DOHH2 (cell line): ENCODE measurements around the gene RBM25.

Experiments used
- H3F3A ChIP-seq: fragments of 200-600 bp; sonication (generic), shearing (Covaris generic); 2 replicates; pipeline ENCODE4 v1.6.0; 2016; ENCODE audit warnings: antibody characterized with exemption, mild to moderate bottlenecking; ENCODE audit not compliant: control insufficient read depth, insufficient read depth
- H3K27ac ChIP-seq: fragments of 200-600 bp; sonication (generic); 2 replicates; pipeline ENCODE4 v1.5.1; 2014; ENCODE audit warnings: low read depth, mild to moderate bottlenecking, low read length, moderate library complexity
- H3K27me3 ChIP-seq: fragments of 200-600 bp; sonication (generic); 2 replicates; pipeline ENCODE4 v1.6.1; 2014; ENCODE audit warnings: mild to moderate bottlenecking, low read length, mixed read lengths; ENCODE audit not compliant: control insufficient read depth
- H3K36me3 ChIP-seq: fragments of 200-600 bp; sonication (generic); 2 replicates; pipeline ENCODE4 v1.6.1; 2014; ENCODE audit warnings: mild to moderate bottlenecking, low read length, moderate library complexity, mixed read lengths; ENCODE audit not compliant: control insufficient read depth
- H3K4me1 ChIP-seq: fragments of 200-600 bp; sonication (generic); 2 replicates; pipeline ENCODE4 v1.6.1; 2014; ENCODE audit warnings: mild to moderate bottlenecking, low read length, mixed read lengths; ENCODE audit not compliant: control insufficient read depth
- H3K4me2 ChIP-seq: fragments of 200-600 bp; sonication (generic); 2 replicates; pipeline ENCODE4 v1.6.0; 2014; ENCODE audit warnings: mild to moderate bottlenecking, low read length, moderate library complexity
- H3K4me3 ChIP-seq: fragments of 200-600 bp; sonication (generic); 2 replicates; pipeline ENCODE4 v1.5.1; 2014; ENCODE audit warnings: mild to moderate bottlenecking, low read length, mixed read lengths
- H3K79me2 ChIP-seq: fragments of 200-600 bp; sonication (generic); 2 replicates; pipeline ENCODE4 v1.6.1; 2014; ENCODE audit warnings: mild to moderate bottlenecking, low read length, mixed read lengths; ENCODE audit not compliant: control insufficient read depth
- H3K9me2 ChIP-seq: fragments of 200-600 bp; sonication (generic); replicated peaks from 2 replicates; pipeline ENCODE4 v1.6.1; 2014; ENCODE audit warnings: mild to moderate bottlenecking, low read length, mixed read lengths; ENCODE audit not compliant: control insufficient read depth
- H3K9me3 ChIP-seq: fragments of 200-600 bp; sonication (generic); 2 replicates; pipeline ENCODE4 v1.6.1; 2014; ENCODE audit warnings: antibody characterized with exemption, low read length, mixed read lengths; ENCODE audit not compliant: control insufficient read depth, insufficient read depth
- H4K20me1 ChIP-seq: fragments of 200-600 bp; sonication (generic); 2 replicates; pipeline ENCODE4 v1.6.0; 2014; ENCODE audit warnings: low read depth, mild to moderate bottlenecking, antibody characterized with exemption, low read length, moderate library complexity; ENCODE audit not compliant: control insufficient read depth, insufficient read depth
- CTCF ChIP-seq: fragments of 200-600 bp; sonication (generic); IDR thresholded peaks from one replicate; pipeline ENCODE4 v1.5.1; 2014; ENCODE audit warnings: antibody characterized with exemption, mild to moderate bottlenecking, low read depth, low read length; ENCODE audit not compliant: poor library complexity, severe bottlenecking
- EZH2phosphoT487 ChIP-seq: fragments of 200-600 bp; sonication (generic); IDR thresholded peaks from 2 replicates; pipeline ENCODE4 v1.6.1; 2017; ENCODE audit warnings: borderline replicate concordance, mild to moderate bottlenecking, antibody characterized with exemption, low read length, moderate library complexity, mixed read lengths

The RBM25 gene

GRCh38 chr14:73153272-73153671, 94.9 kb downstream of the RBM25 start:
- Histone ChIP-seq H3K27ac (no peak overlapping the region), H3K4me1 (no peaks in the 10 kb centered on the region), H3K36me3 (peaks cover 12% of the 10 kb centered on the region), H4K20me1 (no peaks in the 10 kb centered on the region), H3K9me2 (no peaks in the 10 kb centered on the region), H3K9me3 (no peaks in the 10 kb centered on the region), H3F3A (no peaks in the 10 kb centered on the region; the same call in 1 of the 2 replicates), H3K27me3 (no peaks in the 10 kb centered on the region), H3K79me2 (no peaks in the 10 kb centered on the region), H3K4me3 (no peak overlapping the region), H3K4me2 (no peak overlapping the region)
- TF ChIP-seq CTCF (no peak), EZH2phosphoT487 (no peak)

GRCh38 chr14:73162251-73162650, 103.9 kb downstream of the RBM25 start:
- H3K27me3 ChIP-seq: no peaks in the 10 kb centered on the region
- H3K4me1 ChIP-seq: no peaks in the 10 kb centered on the region
- no peaks in the 10 kb centered on the region for H3K9me2 ChIP-seq
- no peaks in the 10 kb centered on the region for H4K20me1 ChIP-seq
- H3K27ac ChIP-seq: no peak overlapping the region
- no peak for TF ChIP-seq EZH2phosphoT487
- no peaks in the 10 kb centered on the region for H3K79me2 ChIP-seq
- H3K4me2 ChIP-seq: no peak overlapping the region
- H3K36me3 ChIP-seq: peaks cover 29% of the 10 kb centered on the region
- no peaks in the 10 kb centered on the region for H3F3A ChIP-seq
- no peaks in the 10 kb centered on the region for H3K9me3 ChIP-seq
- H3K4me3 ChIP-seq: no peak overlapping the region

- Histone ChIP-seq H3K4me1 (no peaks in the 10 kb centered on the region), H3K36me3 (peaks cover 29% of the 10 kb centered on the region), H3K27me3 (no peaks in the 10 kb centered on the region), H3K4me3 (no peak overlapping the region), H3K79me2 (no peaks in the 10 kb centered on the region), H3K4me2 (no peak overlapping the region), H4K20me1 (no peaks in the 10 kb centered on the region), H3K9me2 (no peaks in the 10 kb centered on the region), H3F3A (no peaks in the 10 kb centered on the region), H3K9me3 (no peaks in the 10 kb centered on the region), H3K27ac (no peak overlapping the region)
- TF ChIP-seq CTCF (no peak), EZH2phosphoT487 (no peak)
Observed at GRCh38 chr14:73166399-73166798, 108.1 kb downstream of the RBM25 start.

GRCh38 chr14:73167727-73168126, 109.4 kb downstream of the RBM25 start:
- H3K4me3 ChIP-seq: no peak overlapping the region
- no peaks in the 10 kb centered on the region for H3K9me3 ChIP-seq
- no peaks in the 10 kb centered on the region for H3K79me2 ChIP-seq
- H3K4me2 ChIP-seq: no peak overlapping the region
- no peaks in the 10 kb centered on the region for H3K4me1 ChIP-seq
- H3K27me3 ChIP-seq: no peaks in the 10 kb centered on the region
- no peaks in the 10 kb centered on the region for H3K9me2 ChIP-seq
- TF ChIP-seq CTCF (no peak), EZH2phosphoT487 (no peak)
- H3F3A ChIP-seq: peaks cover 5% of the 10 kb centered on the region; the same call in 1 of the 2 replicates
- H3K36me3 ChIP-seq: peaks cover 34% of the 10 kb centered on the region
- no peaks in the 10 kb centered on the region for H4K20me1 ChIP-seq
- no peak overlapping the region for H3K27ac ChIP-seq
